GM23338 (cell line): ENCODE data around the gene PAGE1. TPM values are rescaled to one million over a fixed set of nuclear protein-coding genes. Genes with fewer than 3 reads are reported as not detected.

Experiments
- ATAC-seq: fragments of 200-7000 bp; cut with Tn5 transposase; 3 replicates; pipeline ENCODE4 v1.9.1; 2020
- DNase-seq: peaks from one replicate; pipeline ENCODE4 v3.0.0-alpha.2; 2015; ENCODE audit warnings: low spot score
- H2AFZ ChIP-seq: fragments of 200-600 bp; sonication (generic); 2 replicates; pipeline ENCODE4 v1.8.0; 2016; ENCODE audit warnings: antibody characterized with exemption, mild to moderate bottlenecking, moderate library complexity
- H3F3A ChIP-seq: fragments of 200-600 bp; sonication (generic); replicated peaks from 2 replicates; pipeline ENCODE4 v1.8.0; 2017; ENCODE audit warnings: antibody characterized with exemption, mixed run types, low read depth
- H3K27ac ChIP-seq: fragments of 200-600 bp; sonication (generic); 2 replicates; pipeline ENCODE4 v1.6.1; 2016; ENCODE audit warnings: low read depth
- H3K27me3 ChIP-seq: fragments of 200-600 bp; sonication (generic); 2 replicates; pipeline ENCODE4 v1.8.0; 2016; ENCODE audit warnings: mild to moderate bottlenecking, mixed run types, moderate library complexity; ENCODE audit not compliant: insufficient read depth
- H3K36me3 ChIP-seq: fragments of 200-600 bp; sonication (generic); 2 replicates; pipeline ENCODE4 v1.8.0; 2016; ENCODE audit warnings: mild to moderate bottlenecking; ENCODE audit not compliant: insufficient read depth
- H3K4me1 ChIP-seq: fragments of 200-600 bp; sonication (generic); 2 replicates; pipeline ENCODE4 v1.8.0; 2016; ENCODE audit warnings: mild to moderate bottlenecking, moderate library complexity; ENCODE audit not compliant: insufficient read depth
- H3K4me2 ChIP-seq: fragments of 200-600 bp; sonication (generic); 2 replicates; pipeline ENCODE4 v1.7.1; 2017; ENCODE audit warnings: mixed run types
- H3K4me3 ChIP-seq: fragments of 200-600 bp; sonication (generic); 2 replicates; pipeline ENCODE4 v1.6.1; 2016; ENCODE audit warnings: mixed run types
- H3K79me2 ChIP-seq: fragments of 200-600 bp; sonication (generic); replicated peaks from 2 replicates; pipeline ENCODE4 v1.8.0; 2017; ENCODE audit warnings: mild to moderate bottlenecking; ENCODE audit not compliant: insufficient read depth
- H3K9me2 ChIP-seq: fragments of 200-600 bp; sonication (generic); 2 replicates; pipeline ENCODE4 v1.8.0; 2017; ENCODE audit not compliant: insufficient read depth
- H4K20me1 ChIP-seq: fragments of 200-600 bp; sonication (generic); replicated peaks from 2 replicates; pipeline ENCODE4 v1.8.0; 2017; ENCODE audit warnings: mild to moderate bottlenecking; ENCODE audit not compliant: insufficient read depth
- H3K27ac Mint-ChIP-seq: 2 replicates; pipeline ENCODE4 v1.8.0; 2020; ENCODE audit warnings: inconsistent platforms, mild to moderate bottlenecking, moderate library complexity, mixed read lengths
- H3K27me3 Mint-ChIP-seq: 3 replicates; pipeline ENCODE4 v1.8.0; 2022; ENCODE audit warnings: low read depth, mild to moderate bottlenecking, moderate library complexity, mixed read lengths, inconsistent platforms; ENCODE audit not compliant: insufficient read depth, poor library complexity
- H3K36me3 Mint-ChIP-seq: 3 replicates; pipeline ENCODE4 v1.8.0; 2021; ENCODE audit warnings: low read depth, mild to moderate bottlenecking, inconsistent platforms, moderate library complexity, mixed read lengths
- H3K4me1 Mint-ChIP-seq: 3 replicates; pipeline ENCODE4 v1.8.0; 2020; ENCODE audit warnings: mild to moderate bottlenecking, inconsistent platforms, mixed read lengths
- H3K4me3 Mint-ChIP-seq: 3 replicates; pipeline ENCODE4 v1.8.0; 2021; ENCODE audit warnings: moderate library complexity, mild to moderate bottlenecking, inconsistent platforms, mixed read lengths
- H3K9me3 Mint-ChIP-seq: 3 replicates; pipeline ENCODE4 v1.8.0; 2020; ENCODE audit warnings: moderate library complexity, mild to moderate bottlenecking, inconsistent platforms, mixed read lengths
- CREB1 ChIP-seq: fragments of 250-450 bp; sonication (Bioruptor Pico); IDR thresholded peaks from 2 replicates; pipeline ENCODE4 v1.5.0; 2020; ENCODE audit warnings: low read depth, mild to moderate bottlenecking, moderate library complexity
- EZH2 ChIP-seq: fragments of 200-600 bp; sonication (generic); IDR thresholded peaks from one replicate; pipeline ENCODE4 v1.8.0; 2017; ENCODE audit warnings: antibody characterized with exemption, mild to moderate bottlenecking, low read depth; ENCODE audit not compliant: unreplicated experiment
- JUNB ChIP-seq: IDR thresholded peaks from one replicate; pipeline ENCODE4 v1.6.1; 2016; ENCODE audit warnings: antibody characterized with exemption; ENCODE audit not compliant: unreplicated experiment
- NANOG ChIP-seq: IDR thresholded peaks from 2 replicates; pipeline ENCODE4 v1.6.1; 2016; ENCODE audit warnings: antibody characterized with exemption, borderline replicate concordance
- POLR2AphosphoS5 ChIP-seq: IDR thresholded peaks from 2 replicates; pipeline ENCODE4 v1.6.1; 2016; ENCODE audit warnings: antibody characterized with exemption, low read depth
- STAT1 ChIP-seq: IDR thresholded peaks from one replicate; pipeline ENCODE4 v1.6.1; 2016; ENCODE audit warnings: antibody characterized with exemption; ENCODE audit not compliant: unreplicated experiment
- polyA plus RNA-seq: library from polyadenylated mRNA; unstranded; fragments of >200 nt; fragmentation: Nextera tagmentation; extraction: Ambion mirVana; gene quantifications from 2 replicates; pipeline ENCODE4 v1.2.1, GENCODE V29; 2016
- total RNA-seq: library from RNA; depleted of rRNA; stranded (reverse); fragments of >200 nt; shearing (Covaris generic); gene quantifications from 2 replicates; pipeline ENCODE4 v1.2.3, GENCODE V29; 2014; rRNA removed
- TF ChIP-seq, protein P1 (sequence below), 2 experiments: fragments of 200-600 bp in 1 of 2; sonication (generic) in 1 of 2; conservative IDR thresholded peaks; 2 replicates each; pipeline versions ENCODE4 v1.5.1 to v1.6.1; 2016 to 2017; ENCODE audit warnings: antibody characterized with exemption in 2 of 2, low read depth in 2 of 2, mild to moderate bottlenecking in 2 of 2, moderate library complexity in 1 of 2
- TF ChIP-seq, protein P2 (sequence below): IDR thresholded peaks from 2 replicates; pipeline ENCODE4 v1.6.1; 2016; ENCODE audit warnings: antibody characterized with exemption

The PAGE1 gene
- total and polyA plus RNA-seq, 2 experiments from 2014 or later: not detected

DNA sequence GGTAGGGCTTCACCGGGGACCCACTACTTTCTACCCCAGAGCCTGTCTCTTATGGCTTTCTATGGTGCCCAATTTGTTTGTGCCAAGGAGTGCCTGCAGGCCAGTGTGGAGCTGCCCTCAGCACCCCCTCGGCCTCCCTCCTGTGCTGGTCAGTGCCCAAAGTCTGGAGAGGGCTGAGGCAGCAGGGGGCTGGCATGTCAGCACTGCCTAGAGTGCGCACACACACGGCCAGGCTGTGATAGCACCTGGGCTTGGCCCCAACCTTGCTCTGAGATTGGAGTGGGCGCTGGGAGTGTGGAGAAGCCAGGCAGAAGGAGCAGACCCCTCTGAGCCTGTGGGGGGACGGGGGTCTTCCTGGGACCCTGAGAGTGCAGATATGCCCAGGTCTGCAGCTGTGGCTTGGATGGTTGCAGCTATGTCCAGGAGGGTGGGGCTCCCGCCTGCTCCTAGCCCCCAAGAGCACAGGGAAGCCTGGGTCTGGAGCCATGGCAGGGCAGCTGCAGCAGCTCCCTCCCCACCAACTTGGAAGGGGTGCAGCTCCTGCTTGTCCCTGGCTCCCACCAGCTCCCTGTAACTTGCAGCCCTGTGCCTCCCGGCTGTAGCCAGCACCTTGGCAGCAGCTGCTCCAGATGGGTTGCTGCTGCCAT is 50.7 kb downstream of the PAGE1 start:
- Mint-ChIP-seq H3K4me3 (no peak overlapping the region), H3K4me1 (no peaks in the 10 kb centered on the region), H3K27ac (no peak overlapping the region), H3K9me3 (no peaks in the 10 kb centered on the region), H3K27me3 (no peaks in the 10 kb centered on the region), H3K36me3 (no peaks in the 10 kb centered on the region)
- Histone ChIP-seq H3K4me3 (no peak overlapping the region), H4K20me1 (no peaks in the 10 kb centered on the region), H3K36me3 (no peaks in the 10 kb centered on the region), H2AFZ (no peak overlapping the region), H3K9me2 (no peaks in the 10 kb centered on the region), H3K27me3 (no peaks in the 10 kb centered on the region), H3K27ac (no peak overlapping the region), H3K4me1 (no peaks in the 10 kb centered on the region), H3K4me2 (no peak overlapping the region), H3K79me2 (no peaks in the 10 kb centered on the region), H3F3A (no peaks in the 10 kb centered on the region)
- DNase-seq: no peak
- ATAC-seq: no peak
- TF ChIP-seq CREB1 (CRISPR knock-in tag) (no peak), JUNB (no peak), STAT1 (no peak), NANOG (no peak), POLR2AphosphoS5 (no peak), EZH2 (no peak)
- TF ChIP-seq, protein P1, sequence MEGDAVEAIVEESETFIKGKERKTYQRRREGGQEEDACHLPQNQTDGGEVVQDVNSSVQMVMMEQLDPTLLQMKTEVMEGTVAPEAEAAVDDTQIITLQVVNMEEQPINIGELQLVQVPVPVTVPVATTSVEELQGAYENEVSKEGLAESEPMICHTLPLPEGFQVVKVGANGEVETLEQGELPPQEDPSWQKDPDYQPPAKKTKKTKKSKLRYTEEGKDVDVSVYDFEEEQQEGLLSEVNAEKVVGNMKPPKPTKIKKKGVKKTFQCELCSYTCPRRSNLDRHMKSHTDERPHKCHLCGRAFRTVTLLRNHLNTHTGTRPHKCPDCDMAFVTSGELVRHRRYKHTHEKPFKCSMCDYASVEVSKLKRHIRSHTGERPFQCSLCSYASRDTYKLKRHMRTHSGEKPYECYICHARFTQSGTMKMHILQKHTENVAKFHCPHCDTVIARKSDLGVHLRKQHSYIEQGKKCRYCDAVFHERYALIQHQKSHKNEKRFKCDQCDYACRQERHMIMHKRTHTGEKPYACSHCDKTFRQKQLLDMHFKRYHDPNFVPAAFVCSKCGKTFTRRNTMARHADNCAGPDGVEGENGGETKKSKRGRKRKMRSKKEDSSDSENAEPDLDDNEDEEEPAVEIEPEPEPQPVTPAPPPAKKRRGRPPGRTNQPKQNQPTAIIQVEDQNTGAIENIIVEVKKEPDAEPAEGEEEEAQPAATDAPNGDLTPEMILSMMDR (conservative IDR thresholded peaks at IDR 0.05; ENCODE audit: low read depth in 2 of 2): no peak
- TF ChIP-seq, protein P2, sequence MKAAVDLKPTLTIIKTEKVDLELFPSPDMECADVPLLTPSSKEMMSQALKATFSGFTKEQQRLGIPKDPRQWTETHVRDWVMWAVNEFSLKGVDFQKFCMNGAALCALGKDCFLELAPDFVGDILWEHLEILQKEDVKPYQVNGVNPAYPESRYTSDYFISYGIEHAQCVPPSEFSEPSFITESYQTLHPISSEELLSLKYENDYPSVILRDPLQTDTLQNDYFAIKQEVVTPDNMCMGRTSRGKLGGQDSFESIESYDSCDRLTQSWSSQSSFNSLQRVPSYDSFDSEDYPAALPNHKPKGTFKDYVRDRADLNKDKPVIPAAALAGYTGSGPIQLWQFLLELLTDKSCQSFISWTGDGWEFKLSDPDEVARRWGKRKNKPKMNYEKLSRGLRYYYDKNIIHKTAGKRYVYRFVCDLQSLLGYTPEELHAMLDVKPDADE: no peak

Other genes with a start within 250 kb of the PAGE1 start
- gene GAGE12C, start 163.8 kb downstream of the PAGE1 start, total RNA-seq: not detected in 2 replicates
- gene GAGE12C, start 163.8 kb downstream of the PAGE1 start, polyA plus RNA-seq: not detected in 2 replicates
- not detected in 2 replicates for gene GAGE12D, start 154.3 kb downstream of the PAGE1 start, total RNA-seq
- not detected in 2 replicates for gene GAGE12D, start 154.3 kb downstream of the PAGE1 start, polyA plus RNA-seq
- gene GAGE12E, start 144.7 kb downstream of the PAGE1 start, total RNA-seq: not detected in 2 replicates
- not detected in 2 replicates for gene GAGE12E, start 144.7 kb downstream of the PAGE1 start, polyA plus RNA-seq
- gene GAGE12F, start 135.1 kb downstream of the PAGE1 start, total RNA-seq: not detected in 2 replicates
- not detected in 2 replicates for gene GAGE12F, start 135.1 kb downstream of the PAGE1 start, polyA plus RNA-seq
- not detected in 2 replicates for gene GAGE12G, start 125.6 kb downstream of the PAGE1 start, total RNA-seq
- gene GAGE12G, start 125.6 kb downstream of the PAGE1 start, polyA plus RNA-seq: not detected in 2 replicates
- not detected in 2 replicates for gene GAGE12H, start 116.0 kb downstream of the PAGE1 start, total RNA-seq
- gene GAGE12H, start 116.0 kb downstream of the PAGE1 start, polyA plus RNA-seq: not detected in 2 replicates
- not detected in 2 replicates for gene GAGE2A, start 106.5 kb downstream of the PAGE1 start, total RNA-seq
- 0.63 TPM in 1 of 2 replicates, not detected in the other for gene GAGE2A, start 106.5 kb downstream of the PAGE1 start, polyA plus RNA-seq
- gene GAGE1, start 97.0 kb downstream of the PAGE1 start, total RNA-seq: not detected in 2 replicates
- 0.68 TPM in 1 of 2 replicates, not detected in the other for gene GAGE1, start 97.0 kb downstream of the PAGE1 start, polyA plus RNA-seq
- gene PAGE4, start 133.3 kb upstream of the PAGE1 start, total RNA-seq: not detected in 2 replicates
- 1.4 and 1.6 TPM in 2 replicates for gene PAGE4, start 133.3 kb upstream of the PAGE1 start, polyA plus RNA-seq
- gene USP27X, start 183.5 kb upstream of the PAGE1 start, total RNA-seq: 3.7 and 5.0 TPM in 2 replicates
- 1.1 and 1.3 TPM in 2 replicates for gene USP27X, start 183.5 kb upstream of the PAGE1 start, polyA plus RNA-seq
- 10.5 and 13.6 TPM in 2 replicates for gene CLCN5, start 226.6 kb upstream of the PAGE1 start, total RNA-seq
- gene CLCN5, start 226.6 kb upstream of the PAGE1 start, polyA plus RNA-seq: 3.5 and 3.7 TPM in 2 replicates